NB4 (cell line): ENCODE results near the gene CTIF.

ENCODE experiments used
- CTCF ChIP-seq: IDR thresholded peaks from one replicate; pipeline ENCODE4 v1.5.1; 2012; ENCODE audit warnings: low read depth, low read length
- POLR2A ChIP-seq: IDR thresholded peaks from 2 replicates; pipeline ENCODE4 v1.6.1; 2011; ENCODE audit warnings: mild to moderate bottlenecking; ENCODE audit not compliant: insufficient read length; ENCODE audit errors: extremely low read depth

- TF ChIP-seq CTCF (no peak), POLR2A (no peak)
Observed at GRCh38 chr18:48565105-48565504, 26.3 kb downstream of the CTIF start.
